GM19351 (cell line): ENCODE measurements around the gene DDAH2.

Experiments
- ATAC-seq: cut with Tn5 transposase; IDR thresholded peaks from one replicate; pipeline ENCODE4 v1.9.1; 2021; ENCODE audit warnings: mild to moderate bottlenecking, moderate library complexity; ENCODE audit not compliant: unreplicated experiment

Gene DDAH2

DNA sequence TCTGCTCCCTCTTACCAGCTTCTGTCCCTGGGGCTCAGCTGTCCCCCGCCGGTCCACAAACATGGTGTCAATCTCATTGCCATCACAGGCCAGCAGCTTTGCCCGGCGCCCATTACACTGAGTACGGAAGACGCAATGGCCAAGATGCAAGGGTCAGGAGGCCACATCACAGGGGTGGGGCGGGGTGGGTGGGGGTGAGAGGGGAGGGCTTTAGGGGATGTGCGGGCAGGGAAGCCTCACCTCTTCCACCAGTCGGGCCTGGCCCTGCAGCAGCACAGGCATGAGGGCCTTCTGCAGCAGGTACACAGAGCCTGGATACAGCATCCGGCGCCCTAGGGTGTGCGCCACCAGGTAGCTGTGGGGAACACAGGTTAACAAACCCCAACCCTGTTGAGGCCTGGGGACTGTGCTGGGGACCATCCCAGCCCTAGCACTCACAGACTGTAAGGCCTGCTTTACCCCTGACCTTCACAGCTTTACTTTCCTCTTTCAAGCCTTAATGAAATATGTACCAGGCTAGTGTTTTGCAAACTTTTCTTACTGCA lies 37.5 kb downstream of the DDAH2 start:
- ATAC-seq, result no peak

DNA sequence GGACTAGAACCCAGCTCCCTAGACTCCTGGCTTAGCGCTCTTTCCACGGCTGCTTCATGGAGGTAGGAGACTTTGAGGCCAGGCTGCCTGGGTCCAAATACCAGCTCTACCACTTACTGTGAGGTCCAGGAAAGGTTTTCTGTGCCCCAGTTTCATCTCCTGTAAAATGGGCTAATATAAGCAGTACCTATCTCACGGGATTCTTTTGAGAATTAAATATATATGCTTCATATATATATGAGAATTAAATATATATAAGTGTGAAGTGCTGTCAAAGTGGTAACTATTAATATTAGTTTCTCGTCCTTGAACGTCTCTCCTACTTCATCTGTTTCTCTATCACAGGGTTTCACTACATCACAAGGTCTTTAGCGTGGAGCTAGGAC lies 38.0 kb downstream of the DDAH2 start:
- no peak for ATAC-seq

DNA sequence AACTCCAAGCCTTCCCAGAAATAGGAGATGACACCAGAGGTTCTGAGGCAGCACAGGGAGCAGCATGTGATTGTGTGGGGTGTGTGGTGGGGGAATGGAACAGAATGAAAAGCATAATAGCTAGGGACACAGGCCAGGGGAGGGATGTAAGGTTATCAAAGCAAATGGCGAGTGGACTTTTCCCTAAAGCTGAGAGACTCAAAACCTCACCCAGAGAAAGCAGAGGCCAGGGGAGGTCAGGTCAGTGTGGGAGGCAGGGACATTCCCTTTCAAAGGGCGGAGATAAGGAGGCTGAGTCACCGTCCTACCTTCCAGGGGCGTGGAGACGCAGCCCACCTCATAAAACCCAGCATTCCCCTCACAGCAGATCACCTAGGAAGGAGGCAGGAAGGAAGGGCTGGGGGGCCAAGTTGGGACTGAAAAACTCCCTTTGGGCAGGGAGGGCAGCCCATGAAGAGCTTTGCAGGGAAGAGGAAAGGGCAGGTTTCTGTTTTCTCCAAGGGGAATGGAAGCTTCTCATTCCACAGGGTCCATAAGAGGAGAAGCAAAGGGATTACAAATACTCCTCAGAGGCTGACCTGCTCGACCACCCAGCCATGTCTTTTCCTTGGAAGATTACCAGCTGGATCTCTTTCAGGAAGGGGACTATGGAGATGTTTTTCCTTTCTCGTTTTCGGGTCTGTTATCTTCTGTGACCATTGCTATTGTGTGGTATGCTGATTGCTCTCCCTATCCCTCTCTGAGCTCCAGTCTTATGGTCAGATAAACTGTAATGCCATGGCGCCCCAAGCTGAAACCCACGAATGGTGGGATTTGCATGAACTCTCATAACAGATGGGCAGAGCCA lies 38.6 kb downstream of the DDAH2 start:
- no peak for ATAC-seq

DNA sequence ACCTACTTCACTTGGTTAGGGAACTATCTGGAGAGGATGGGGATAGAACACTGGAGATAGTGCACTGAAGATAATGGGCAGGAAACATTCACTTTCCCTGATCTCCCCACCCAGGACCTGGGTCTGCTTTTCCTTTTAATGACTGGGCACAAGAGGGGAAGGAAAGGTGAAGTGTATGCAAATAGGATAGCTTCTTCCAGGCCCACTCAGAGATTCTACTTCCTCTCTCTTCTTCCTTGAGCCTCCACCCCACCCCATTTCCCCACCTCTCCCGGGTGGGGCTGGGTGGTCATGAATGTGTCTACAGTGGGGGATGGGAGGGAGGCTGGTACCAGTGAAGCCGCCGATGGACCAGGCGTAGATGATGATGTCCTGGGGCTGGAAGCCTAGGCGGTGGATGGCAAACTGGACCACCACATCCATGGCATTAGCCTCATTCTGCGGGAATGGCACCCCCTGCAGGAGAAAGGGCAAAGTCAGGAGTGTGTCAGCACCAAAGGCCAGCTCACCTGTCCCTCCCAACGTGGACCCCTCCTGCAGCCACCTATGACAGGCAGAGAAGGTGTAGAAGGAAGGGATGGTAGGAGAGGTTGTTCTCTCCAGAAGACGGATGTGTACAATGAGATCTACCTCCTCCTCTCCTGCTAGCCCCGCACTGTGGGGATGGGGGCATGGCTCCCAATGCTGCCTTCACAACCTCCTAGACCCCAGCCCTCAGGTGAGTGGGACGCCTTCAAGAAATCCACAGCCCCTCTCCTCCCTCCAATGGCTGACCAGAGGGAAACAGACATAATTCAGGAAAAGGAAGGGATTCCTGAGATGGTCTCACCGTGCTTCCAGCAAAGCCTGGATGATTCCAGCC lies 39.6 kb downstream of the DDAH2 start:
- no peak for ATAC-seq

DNA sequence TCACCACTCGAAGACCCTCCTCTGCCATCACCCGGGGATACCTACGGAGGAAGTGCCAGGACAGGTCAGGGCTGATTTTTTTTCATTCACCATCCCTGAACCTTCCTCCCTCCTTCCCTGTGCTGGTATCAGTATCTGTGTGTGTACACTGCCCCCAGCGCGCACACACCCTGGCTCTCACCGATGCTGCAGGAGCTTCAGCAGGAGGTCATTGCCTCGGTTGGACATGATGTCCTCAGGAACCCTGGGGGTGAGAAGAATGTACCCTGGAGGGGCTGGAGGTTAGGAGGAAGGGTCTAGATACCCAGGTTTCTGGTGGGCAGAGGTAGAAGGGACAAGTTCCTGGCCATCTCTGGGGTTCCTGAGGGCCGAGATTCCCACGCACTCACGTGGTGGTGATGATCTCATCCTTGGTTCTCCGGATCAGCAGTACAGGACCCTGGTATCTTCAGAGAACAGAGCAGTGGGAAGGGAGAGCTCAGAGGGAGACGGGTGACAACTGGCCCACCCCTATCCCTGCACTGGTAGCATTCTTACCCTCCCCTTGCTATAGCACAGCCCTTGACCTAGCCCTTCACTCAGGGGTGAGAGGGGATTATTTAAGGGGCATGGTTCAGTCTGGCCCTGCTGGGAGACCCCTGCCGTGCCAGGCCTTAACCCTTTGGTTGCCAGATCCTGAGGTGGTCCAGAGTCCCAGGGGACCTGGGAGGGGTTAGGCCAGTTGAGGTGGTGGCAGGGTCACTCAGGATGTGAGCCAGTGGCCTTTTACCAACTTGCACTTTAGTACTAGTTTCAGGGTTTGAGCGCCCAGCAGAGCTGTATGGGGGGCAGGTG lies 41.0 kb downstream of the DDAH2 start:
- no peak for ATAC-seq

DNA sequence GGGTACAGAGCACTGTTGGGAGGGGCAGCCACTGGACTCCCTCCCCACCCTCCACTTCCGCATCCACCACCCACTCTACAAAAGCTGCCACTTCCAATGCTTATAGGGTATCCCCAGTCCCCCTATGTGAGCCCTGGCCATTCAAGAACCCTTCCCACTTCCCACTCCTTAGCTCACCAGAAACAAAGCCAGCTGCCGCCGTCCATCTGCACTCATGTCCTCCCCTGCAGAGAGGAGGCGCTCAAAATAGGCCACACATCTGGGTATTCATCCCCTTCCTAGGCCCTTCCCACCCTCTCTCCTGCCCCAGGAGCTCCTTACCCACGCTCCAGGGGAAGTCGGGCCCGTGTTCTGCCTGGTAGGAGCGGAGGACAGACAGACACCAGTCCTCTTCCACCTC lies 41.8 kb downstream of the DDAH2 start:
- ATAC-seq, result no peak

DNA sequence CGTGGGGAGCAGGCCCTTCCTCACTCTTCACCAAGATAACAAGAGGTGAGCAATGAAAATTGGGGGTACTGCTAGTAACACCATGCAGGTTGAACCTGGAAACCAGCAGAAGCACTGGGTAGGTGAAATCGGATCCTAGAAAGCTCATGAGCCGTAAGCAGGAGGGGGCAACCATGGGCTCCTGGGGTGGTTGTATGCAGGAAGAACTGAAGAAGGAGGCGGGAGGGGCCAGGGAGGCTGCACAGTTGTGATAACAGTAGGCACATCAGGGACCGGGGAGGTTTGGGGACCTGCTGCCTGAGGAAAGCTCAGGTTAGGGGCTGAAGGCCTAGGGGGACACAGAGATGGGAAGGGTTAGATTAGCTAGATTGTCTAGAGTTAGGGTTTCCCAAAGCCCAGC lies 42.6 kb downstream of the DDAH2 start:
- ATAC-seq, result no peak

DNA sequence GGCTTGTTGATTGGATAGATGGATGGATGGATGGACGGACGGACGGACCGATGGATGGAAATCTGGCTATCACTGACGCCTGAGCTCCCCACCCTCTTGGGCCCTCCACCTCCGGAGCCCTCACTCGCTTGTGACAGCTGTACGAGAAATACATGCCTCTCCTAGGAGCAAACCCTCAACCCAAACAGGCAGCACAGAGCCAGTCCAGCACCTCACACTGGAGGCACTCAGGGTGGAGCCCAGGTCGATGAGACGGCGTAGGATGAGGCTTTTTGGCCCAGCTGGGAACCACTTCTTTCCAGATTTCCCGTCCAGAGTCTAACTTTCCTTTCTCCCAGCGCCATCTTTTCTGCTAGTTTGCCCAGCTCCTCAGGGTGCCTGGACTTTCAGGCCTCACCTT lies 45.5 kb downstream of the DDAH2 start:
- ATAC-seq, result no peak

DNA sequence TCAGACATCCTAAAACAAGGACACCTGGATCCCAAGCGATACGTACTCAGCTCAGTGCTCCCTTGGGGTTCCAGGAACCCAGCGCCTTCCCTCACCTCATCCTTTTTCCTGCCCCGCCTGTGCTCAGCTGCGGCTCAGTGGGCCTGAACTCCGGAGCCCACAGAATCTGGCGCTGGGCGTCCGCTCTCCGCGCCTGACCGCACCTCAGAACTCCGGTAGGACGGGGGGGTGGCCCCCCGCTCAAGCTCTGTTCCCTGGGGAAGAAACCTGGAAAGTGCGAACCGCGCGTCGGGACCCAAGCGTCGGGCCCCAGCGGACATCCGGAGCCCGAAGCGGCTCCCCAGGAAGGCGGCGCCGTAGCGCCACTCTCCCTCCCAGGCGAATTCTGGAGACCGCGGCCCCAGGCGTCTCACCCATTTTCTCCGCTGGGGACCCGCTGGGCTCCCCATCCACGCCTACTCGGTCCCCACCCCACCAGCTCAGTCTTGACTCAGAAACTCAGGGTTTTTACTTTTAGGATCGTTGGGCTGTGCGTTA lies 47.9 kb downstream of the DDAH2 start:
- ATAC-seq, result no peak

DNA sequence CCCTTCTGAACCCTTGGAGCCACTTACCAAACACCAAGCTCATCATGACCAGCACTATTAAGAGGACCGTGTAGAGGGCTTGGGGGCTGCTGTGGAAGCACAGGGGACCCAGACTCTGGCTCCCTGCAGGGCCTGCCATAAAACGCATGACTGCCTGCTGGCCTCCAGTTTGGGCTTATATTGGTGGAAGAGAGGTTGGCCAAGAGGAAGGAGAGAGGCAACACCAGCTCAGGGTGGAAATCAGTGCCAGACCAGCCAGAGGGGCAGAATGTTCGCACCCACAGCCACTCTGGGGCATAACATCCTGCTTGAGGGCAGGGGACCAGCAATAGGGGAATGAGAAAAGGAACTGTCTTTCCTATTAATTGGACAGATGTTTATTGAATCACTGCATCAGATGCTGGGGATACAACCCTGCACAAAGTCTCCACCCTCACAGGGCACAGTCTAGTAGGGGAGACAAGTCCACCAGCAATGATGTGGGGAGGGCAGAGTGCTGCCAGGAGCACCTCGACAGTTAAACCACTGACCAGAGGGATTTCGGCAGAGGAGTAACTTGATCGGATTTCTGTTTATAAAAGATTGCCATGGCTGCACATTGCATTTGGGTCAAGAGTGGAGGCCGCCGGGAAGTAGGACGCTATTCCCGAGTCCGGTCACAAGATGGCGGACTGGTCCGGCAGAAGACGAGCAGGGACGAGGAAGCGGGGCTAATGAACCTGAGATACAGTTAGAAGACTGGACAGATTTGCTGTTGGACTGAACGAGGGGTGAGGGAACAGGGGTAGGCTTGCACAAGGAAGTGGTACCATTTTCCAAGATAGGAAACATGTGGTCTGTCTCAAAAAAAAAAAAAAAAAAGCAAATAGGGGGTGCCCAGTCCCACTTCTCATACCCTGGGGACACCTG lies 48.6 kb downstream of the DDAH2 start, which contains the start of gene LY6G5C:
Gene LY6G5C, minus strand, starts transcription at position 842 of the 909 bp plus-strand sequence. Its CDS starts 694 bp downstream, at position 148.
- ATAC-seq, result no peak

DNA sequence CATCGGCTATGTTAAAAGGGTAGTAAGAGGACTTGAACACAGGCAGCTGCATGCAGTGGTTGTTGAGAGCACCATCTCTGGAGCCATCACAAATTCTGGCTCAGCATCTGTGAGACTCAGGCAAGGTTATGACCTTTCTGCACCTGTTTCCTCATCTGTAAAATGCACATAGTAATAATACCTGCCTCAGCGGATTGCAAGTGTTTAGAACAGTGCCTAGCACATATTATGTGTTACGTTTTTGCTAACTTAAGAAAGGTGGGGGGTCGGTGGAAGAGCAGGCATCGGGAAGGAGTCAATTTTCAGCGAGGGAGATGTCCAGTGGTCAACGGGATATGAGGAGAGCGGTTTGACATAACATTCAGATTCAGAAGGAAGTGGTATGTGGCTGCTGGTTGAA lies 51.1 kb downstream of the DDAH2 start:
- ATAC-seq, result no peak
